Left ventricle myocardium inferior (tissue), 1 donor: ENCODE measurements around the gene RAD51B. TPM values are rescaled to one million over a fixed set of nuclear protein-coding genes. Genes with fewer than 3 reads are reported as not detected.
"Not testable (repeated sequence)": the region's sequence is repeated elsewhere in the genome, so short reads cannot be mapped to it uniquely, and the experiment has no call there.

ENCODE experiments used
- DNase-seq: peaks from one replicate; pipeline ENCODE4 v3.0.0-alpha.2; 2020
- H3K27ac ChIP-seq: fragments of 200-600 bp; replicated peaks from 2 replicates; pipeline ENCODE4 v1.8.0; 2021
- H3K27me3 ChIP-seq: fragments of 200-600 bp; 2 replicates; pipeline ENCODE4 v1.8.0; 2021; ENCODE audit warnings: low read depth
- H3K36me3 ChIP-seq: fragments of 200-600 bp; 2 replicates; pipeline ENCODE4 v1.8.0; 2021
- H3K4me1 ChIP-seq: fragments of 200-600 bp; 2 replicates; pipeline ENCODE4 v1.8.0; 2021
- H3K4me3 ChIP-seq: fragments of 200-600 bp; 2 replicates; pipeline ENCODE4 v1.8.0; 2021; ENCODE audit warnings: mild to moderate bottlenecking, moderate library complexity
- H3K9me3 ChIP-seq: fragments of 200-600 bp; replicated peaks from 2 replicates; pipeline ENCODE4 v1.8.0; 2021
- intact Hi-C: fragments of 100-400 bp; cut with micrococcal nuclease; formaldehyde crosslinking; loops from one replicate; pipeline ENCODE4 v1.11.0; 2022
- total RNA-seq: library from RNA; stranded (reverse); fragmentation: NEBNext Ultra II Directional; extraction: Animal tissue kit (Norgen Biotek cat#: 25700); gene quantifications from one replicate; pipeline ENCODE4 v1.2.1, GENCODE V29; 2021
- TF ChIP-seq, protein P1 (sequence below): fragments of 200-600 bp; IDR thresholded peaks from 2 replicates; pipeline ENCODE4 v1.8.0; 2021; ENCODE audit warnings: antibody characterized with exemption, mild to moderate bottlenecking, borderline replicate concordance
- donor health status: DM: no; HTN: yes; CAD: no; lungs with severe emphysema.

RAD51B gene
- total RNA-seq, 1 donor from 2014 or later: 2.4 TPM

DNA sequence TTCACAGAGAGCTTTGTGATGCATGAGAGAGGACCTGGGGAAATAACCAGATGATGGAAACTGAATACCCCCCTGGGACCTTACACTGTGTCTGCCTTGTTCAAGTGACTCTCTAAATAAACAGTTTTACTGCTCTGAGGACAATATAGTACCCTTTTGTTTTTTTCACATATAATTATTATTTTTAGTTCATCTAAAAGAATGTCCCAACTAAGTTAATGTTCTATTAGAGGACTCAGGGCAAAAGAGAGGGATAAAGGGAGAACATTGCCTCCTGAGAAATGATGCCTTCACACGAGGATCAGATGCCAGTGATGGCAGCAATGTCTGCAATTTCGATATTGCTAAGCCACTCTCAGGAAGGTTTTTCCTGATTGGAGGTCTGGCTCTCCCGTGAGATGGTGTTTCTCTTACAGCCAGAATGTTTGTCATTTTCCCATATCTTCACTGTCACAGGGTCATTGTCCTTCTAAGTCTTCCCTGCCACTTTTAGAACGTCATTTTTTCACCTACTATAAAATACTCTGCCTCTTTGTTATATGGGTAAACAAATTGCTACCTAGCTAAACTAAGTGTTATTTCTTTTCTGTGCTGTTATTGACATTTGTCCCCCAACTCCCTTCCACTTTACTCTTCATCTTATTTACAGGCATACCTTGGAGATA lies 201.6 kb downstream of the RAD51B start:
- Histone ChIP-seq H3K4me1 (no peaks in the 10 kb centered on the region), H3K27me3 (no peaks in the 10 kb centered on the region), H3K9me3 (peaks cover 11% of the 10 kb centered on the region), H3K36me3 (no peaks in the 10 kb centered on the region), H3K4me3 (no peak overlapping the region), H3K27ac (peak overlapping the region; percentile 9)
- TF ChIP-seq, protein P1, sequence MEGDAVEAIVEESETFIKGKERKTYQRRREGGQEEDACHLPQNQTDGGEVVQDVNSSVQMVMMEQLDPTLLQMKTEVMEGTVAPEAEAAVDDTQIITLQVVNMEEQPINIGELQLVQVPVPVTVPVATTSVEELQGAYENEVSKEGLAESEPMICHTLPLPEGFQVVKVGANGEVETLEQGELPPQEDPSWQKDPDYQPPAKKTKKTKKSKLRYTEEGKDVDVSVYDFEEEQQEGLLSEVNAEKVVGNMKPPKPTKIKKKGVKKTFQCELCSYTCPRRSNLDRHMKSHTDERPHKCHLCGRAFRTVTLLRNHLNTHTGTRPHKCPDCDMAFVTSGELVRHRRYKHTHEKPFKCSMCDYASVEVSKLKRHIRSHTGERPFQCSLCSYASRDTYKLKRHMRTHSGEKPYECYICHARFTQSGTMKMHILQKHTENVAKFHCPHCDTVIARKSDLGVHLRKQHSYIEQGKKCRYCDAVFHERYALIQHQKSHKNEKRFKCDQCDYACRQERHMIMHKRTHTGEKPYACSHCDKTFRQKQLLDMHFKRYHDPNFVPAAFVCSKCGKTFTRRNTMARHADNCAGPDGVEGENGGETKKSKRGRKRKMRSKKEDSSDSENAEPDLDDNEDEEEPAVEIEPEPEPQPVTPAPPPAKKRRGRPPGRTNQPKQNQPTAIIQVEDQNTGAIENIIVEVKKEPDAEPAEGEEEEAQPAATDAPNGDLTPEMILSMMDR: no peak
- intact Hi-C loops: no loop called here
- no peak for DNase-seq

DNA sequence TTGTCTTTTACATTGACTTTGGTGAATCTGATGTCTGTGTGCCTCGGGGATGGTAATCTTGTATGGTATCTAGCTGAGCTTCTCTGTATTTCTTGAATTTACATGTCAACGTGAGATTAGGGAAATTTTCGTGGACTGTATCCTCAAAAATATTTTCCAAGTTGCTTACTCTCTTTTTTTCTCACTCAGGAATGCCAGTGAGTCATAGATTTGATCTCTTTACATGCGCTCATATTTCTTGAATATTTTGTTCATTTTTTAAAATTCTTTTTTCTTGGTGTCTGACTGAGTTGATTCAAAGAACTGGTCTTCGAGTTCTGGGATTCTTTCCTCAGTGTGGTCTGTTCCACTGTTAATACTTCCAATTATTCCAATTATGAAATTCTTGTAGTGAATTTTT lies 207.7 kb downstream of the RAD51B start:
- Histone ChIP-seq H3K9me3 (peaks cover 26% of the 10 kb centered on the region), H3K27me3 (no peaks in the 10 kb centered on the region), H3K4me1 (no peaks in the 10 kb centered on the region), H3K27ac (no peak overlapping the region), H3K4me3 (no peak overlapping the region), H3K36me3 (no peaks in the 10 kb centered on the region)
- no peak for DNase-seq
- TF ChIP-seq, protein P1: no peak
- intact Hi-C loops: no loop called here

DNA sequence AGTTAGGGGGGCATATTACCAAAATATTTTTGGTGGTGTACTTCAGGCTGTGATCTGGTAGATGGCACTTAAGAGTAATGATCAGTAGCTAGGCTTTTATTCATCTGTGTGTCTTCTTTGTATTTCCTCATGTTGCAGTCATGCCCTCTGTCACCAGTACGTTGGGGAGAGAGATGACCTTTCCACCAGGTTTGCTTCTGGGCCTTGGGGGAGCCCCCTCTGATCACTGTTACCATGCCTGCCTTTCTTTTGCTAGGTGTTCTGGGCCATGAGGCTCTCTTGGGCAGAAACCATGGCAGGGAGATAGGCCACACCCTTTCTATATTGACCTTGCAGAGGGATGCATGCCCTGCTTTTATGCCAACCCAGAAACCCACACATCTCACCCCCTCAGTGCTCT lies 208.5 kb downstream of the RAD51B start:
- Histone ChIP-seq H3K4me1 (peaks cover 7% of the 10 kb centered on the region), H3K27me3 (no peaks in the 10 kb centered on the region), H3K9me3 (peaks cover 24% of the 10 kb centered on the region), H3K4me3 (no peak overlapping the region), H3K27ac (no peak overlapping the region), H3K36me3 (no peaks in the 10 kb centered on the region)
- TF ChIP-seq, protein P1: no peak
- no peak for DNase-seq
- intact Hi-C loops: no loop called here

DNA sequence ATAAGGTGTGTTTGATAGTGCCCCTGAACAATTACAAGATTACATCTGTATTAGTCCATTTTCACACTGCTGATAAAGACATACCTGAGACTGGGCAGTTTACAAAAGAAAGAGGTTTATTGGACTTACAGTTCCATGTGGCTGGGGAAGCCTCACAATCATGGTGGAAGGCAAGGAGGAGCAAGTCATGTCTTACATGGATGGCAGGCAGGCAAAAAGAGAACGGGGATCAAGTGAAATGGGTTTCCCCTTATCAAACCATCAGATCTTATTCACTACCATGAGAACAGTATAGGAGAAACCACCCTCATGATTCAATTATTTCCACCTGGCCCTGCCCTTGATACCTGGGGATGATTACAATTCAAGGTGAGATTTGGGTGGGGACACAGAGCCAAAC lies 211.4 kb downstream of the RAD51B start:
- H3K4me3 ChIP-seq, intact Hi-C loops, DNase-seq, H3K27me3 ChIP-seq, H3K27ac ChIP-seq, H3K36me3 ChIP-seq: not testable (repeated sequence)
- Histone ChIP-seq H3K4me1 (peaks cover 18% of the 10 kb centered on the region), H3K9me3 (peaks cover 15% of the 10 kb centered on the region)

DNA sequence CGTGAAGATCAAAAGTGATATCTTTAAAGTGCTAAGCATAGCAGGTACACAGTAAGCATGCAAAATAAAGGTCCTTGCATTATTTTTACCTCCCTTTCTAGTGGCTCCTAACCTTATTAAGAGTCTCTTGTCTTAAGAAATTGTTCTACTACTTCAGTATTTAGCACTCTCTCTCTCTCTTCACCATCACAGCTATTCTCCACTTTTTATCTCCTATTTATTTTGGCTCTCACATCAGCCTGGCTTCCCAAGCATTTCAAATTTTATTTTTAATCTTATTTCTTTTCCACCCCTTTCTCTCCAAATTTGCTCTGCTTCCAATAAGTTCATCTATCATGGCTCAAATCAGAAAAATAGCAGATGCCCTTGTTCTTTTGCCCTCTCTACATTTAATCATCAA lies 212.6 kb downstream of the RAD51B start:
- Histone ChIP-seq H3K36me3 (no peaks in the 10 kb centered on the region), H3K4me1 (peaks cover 18% of the 10 kb centered on the region), H3K4me3 (no peak overlapping the region), H3K27me3 (no peaks in the 10 kb centered on the region), H3K9me3 (peaks cover 15% of the 10 kb centered on the region), H3K27ac (peak overlapping the region; percentile 51)
- intact Hi-C loops: no loop called here
- DNase-seq: no peak
- TF ChIP-seq, protein P1: no peak

DNA sequence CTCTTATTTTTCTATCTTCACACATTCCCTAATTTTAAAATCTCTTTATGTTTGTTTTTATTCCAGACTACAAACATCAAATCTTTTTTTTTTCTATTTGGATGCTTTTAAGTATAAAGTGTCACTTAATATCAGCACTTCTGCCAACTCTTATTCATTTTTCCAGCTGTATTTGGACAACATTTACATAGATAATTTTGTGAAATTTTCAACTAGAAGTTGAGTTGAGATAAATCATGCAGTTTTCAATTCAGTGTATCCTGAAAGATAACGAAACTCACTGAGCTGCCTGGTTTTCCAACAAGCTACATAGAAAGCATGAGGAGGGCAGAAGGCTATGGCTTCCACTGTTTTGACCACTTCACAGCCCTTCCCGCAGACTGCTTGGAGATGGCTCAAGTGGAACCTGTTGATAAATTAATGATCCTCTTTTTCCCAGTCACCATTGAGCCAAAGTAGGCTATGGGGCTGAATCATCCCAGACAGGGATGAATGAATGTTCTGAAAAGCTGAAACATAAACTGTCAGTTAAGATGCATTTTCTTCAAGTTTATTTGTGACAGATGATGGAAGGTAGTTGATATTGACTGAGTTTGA lies 213.9 kb downstream of the RAD51B start:
- Histone ChIP-seq H3K9me3 (peaks cover 15% of the 10 kb centered on the region), H3K4me3 (no peak overlapping the region), H3K27ac (peak overlapping the region; percentile 6), H3K4me1 (peaks cover 18% of the 10 kb centered on the region), H3K27me3 (no peaks in the 10 kb centered on the region), H3K36me3 (no peaks in the 10 kb centered on the region)
- intact Hi-C loops: no loop called here
- TF ChIP-seq, protein P1: no peak
- DNase-seq: no peak
